ENCODE data around the gene FOXA3. TPM values are rescaled to one million over a fixed set of nuclear protein-coding genes. Genes with fewer than 3 reads are reported as not detected.

FOXA3 gene
- total RNA-seq, 4 donors from 2014 or later, result not detected

DNA sequence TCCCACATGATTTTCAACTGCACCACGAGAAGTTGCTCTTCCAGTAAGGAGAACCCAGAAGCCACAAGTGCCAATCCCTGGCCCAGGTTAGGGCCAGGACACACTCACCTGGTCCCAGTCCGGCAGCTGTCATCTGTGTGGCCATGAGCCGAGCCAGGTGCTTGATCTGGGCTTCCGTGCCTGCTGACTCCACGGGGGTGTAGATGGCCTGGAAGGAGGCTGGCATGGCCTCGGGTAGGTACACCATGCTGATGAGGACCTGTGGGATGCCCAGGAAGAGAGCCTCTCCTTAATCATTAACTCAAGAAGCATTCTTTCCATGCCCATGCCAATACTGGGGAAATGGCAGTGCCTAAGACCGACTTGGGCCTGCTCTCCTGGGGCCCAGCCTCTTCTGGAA, 29.2 kb upstream of the FOXA3 start:
- TF ChIP-seq, protein P1, sequence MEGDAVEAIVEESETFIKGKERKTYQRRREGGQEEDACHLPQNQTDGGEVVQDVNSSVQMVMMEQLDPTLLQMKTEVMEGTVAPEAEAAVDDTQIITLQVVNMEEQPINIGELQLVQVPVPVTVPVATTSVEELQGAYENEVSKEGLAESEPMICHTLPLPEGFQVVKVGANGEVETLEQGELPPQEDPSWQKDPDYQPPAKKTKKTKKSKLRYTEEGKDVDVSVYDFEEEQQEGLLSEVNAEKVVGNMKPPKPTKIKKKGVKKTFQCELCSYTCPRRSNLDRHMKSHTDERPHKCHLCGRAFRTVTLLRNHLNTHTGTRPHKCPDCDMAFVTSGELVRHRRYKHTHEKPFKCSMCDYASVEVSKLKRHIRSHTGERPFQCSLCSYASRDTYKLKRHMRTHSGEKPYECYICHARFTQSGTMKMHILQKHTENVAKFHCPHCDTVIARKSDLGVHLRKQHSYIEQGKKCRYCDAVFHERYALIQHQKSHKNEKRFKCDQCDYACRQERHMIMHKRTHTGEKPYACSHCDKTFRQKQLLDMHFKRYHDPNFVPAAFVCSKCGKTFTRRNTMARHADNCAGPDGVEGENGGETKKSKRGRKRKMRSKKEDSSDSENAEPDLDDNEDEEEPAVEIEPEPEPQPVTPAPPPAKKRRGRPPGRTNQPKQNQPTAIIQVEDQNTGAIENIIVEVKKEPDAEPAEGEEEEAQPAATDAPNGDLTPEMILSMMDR (IDR thresholded peaks at IDR 0.05; ENCODE audit: low read depth), result no peak

DNA sequence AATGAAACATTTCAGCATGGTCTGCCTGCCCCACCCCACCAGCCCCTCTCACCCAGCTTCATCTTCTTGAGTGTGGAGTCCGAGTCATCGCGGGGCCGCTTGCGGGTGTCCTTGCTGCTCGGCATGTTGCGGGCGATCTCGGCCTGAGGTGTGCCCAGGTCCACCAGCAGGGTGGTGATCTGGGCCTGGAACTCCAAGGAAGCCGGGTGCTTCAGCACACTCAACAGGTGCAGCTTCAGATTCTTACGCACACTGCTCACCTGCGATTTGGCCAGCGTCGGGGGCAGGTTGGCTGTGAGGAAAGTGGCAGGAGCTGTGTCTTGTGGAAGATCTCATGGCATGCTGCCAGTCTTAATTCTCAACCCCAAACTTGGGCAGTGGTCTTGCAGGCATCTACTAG, 21.9 kb upstream of the FOXA3 start:
- TF ChIP-seq, protein P1 (IDR thresholded peaks at IDR 0.05; ENCODE audit: low read depth), result no peak

GRCh38 chr19:45847663-45848062, 16.5 kb upstream of the FOXA3 start:
- TF ChIP-seq, protein P1 (IDR thresholded peaks at IDR 0.05; ENCODE audit: low read depth), result no peak

GRCh38 chr19:45848922-45849321, 15.2 kb upstream of the FOXA3 start:
- TF ChIP-seq, protein P1 (IDR thresholded peaks at IDR 0.05; ENCODE audit: low read depth), result no peak

DNA sequence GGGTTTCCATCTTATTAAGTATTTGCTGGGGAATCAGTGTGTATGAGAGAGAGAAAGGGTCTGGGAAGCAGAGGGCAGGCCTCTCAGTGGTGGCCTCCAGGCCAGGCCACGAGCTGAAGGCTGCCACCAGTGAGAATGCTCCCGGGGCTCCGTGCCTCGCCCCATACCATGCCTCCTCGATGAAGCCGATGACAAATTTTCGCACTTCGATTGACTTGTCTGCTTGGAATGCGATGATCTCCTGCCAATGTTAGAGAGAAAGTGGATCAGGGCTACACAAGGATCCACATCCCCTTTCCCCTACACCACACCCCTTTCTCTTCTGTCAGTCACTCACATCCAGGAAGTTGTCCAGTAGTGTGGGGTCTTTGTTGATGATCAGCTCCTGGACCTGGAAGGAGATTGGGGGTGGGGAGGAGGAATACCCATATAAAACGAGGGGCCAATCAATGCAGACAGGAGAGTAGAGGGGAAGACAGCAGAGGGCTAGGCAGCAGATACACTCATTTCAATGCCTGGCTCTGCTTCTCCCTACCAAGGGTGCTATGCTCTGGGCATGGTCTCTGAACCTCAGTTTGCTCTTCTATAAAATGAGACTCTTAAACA, 11.9 kb upstream of the FOXA3 start:
- TF ChIP-seq, protein P1 (IDR thresholded peaks at IDR 0.05; ENCODE audit: low read depth), result no peak

DNA sequence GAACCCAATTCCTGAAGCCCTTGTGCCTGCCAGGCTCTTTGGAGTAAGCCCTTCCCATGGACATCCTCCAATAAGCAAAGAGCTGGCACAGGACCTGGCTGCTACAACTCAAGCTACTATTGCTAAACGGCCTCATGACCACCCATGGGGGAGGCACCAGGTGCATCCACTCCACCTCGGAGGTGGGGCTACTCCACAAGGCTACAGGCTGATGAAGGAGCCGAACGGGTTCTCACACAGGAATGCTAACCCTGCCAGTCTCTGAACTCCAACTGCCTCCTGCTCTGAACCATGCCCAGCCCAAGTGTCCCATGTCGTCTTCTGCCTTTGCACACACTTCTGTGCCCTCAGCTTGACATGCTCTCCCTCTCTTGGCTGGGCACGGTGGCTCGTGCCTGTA, 11.1 kb upstream of the FOXA3 start:
- TF ChIP-seq, protein P1 (IDR thresholded peaks at IDR 0.05; ENCODE audit: low read depth), result no peak

DNA sequence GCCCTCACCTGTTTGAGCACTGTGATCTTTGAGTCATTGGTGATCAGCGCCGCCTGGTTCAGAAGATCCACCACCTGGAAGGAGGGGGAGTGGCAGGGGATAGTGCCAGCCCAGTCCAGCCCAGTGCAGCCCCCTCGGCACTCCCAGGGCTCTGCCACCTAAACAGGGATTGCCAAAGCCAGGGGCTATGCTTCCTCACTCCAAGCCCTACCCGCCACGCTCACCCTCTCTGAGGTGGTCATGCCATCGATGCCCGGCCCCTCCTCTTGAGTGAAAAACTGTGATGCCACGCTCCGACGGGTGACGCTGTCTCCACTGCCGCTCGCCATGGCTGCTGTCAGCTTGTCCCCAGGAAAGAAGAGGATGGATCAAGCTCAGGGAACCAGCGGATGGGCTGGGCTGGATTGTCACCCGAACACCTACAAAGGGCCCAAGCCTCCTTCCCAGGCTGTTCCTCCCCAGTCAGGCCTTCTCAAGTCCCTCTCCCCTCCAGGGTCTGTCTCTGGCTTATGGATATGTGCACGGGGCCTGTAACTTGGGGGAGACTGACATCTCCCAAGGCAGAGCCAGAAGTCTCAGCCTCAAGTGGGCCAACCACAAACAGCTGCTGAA, 9.9 kb upstream of the FOXA3 start:
- TF ChIP-seq, protein P1 (IDR thresholded peaks at IDR 0.05; ENCODE audit: low read depth), result no peak

All from subcutaneous adipose tissue (tissue), 4 donors.